GM10248 (cell line): ENCODE measurements around the gene FAM98C.

Experiments used
- CTCF ChIA-PET: fragments of 300-600 bp; sonication (Branson Sonifier 250); formaldehyde crosslinking; extraction: SDS; loops from one replicate; lab custom pipeline; 2021; ENCODE audit warnings: antibody characterized with exemption; lab: Yijun Ruan, JAX
- POLR2A ChIA-PET: fragments of 350-650 bp; sonication (Branson Sonifier 250); formaldehyde crosslinking; extraction: SDS; loops from one replicate; lab custom pipeline; 2020; ENCODE audit warnings: antibody characterized with exemption; lab: Yijun Ruan, JAX
- DNase-seq: peaks from one replicate; pipeline ENCODE4 v3.0.0; 2012; ENCODE audit errors: extremely low spot score
- TF ChIP-seq, protein P1 (sequence below): IDR thresholded peaks from 2 replicates; pipeline ENCODE4 v1.5.1; 2012; ENCODE audit warnings: mild to moderate bottlenecking, low read depth; ENCODE audit errors: extremely low read depth, missing control alignments, control extremely low read depth

The FAM98C gene

DNA sequence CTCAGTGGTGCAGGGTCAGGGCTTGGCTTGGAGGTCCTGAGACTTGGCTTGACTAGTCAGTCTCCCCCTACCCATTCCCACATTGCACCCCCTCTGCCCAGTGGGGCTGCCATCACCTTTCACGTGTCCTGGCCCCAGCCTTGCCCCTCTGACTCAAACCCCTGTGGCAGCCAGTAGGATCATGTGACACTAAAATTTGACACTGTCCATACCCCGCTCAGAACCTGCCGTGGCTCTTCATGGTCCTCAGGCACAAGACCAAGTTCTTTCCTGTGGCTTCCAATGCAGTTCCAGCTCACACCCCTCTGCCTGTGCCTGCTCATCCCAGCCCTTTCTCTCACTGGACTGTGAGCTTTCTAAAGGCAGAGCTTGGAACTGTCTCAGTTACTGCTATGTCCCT lies 26.3 kb upstream of the FAM98C start:
- TF ChIP-seq, protein P1, sequence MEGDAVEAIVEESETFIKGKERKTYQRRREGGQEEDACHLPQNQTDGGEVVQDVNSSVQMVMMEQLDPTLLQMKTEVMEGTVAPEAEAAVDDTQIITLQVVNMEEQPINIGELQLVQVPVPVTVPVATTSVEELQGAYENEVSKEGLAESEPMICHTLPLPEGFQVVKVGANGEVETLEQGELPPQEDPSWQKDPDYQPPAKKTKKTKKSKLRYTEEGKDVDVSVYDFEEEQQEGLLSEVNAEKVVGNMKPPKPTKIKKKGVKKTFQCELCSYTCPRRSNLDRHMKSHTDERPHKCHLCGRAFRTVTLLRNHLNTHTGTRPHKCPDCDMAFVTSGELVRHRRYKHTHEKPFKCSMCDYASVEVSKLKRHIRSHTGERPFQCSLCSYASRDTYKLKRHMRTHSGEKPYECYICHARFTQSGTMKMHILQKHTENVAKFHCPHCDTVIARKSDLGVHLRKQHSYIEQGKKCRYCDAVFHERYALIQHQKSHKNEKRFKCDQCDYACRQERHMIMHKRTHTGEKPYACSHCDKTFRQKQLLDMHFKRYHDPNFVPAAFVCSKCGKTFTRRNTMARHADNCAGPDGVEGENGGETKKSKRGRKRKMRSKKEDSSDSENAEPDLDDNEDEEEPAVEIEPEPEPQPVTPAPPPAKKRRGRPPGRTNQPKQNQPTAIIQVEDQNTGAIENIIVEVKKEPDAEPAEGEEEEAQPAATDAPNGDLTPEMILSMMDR = no peak
- POLR2A ChIA-PET = interaction anchor here (0.7 to 3.2 kb wide), 4 partner anchors 9 to 783 kb away, joined by 3 to 40 read pairs (median 6); partner anchors contain the start of genes GGN and SPRED3
- CTCF ChIA-PET = interaction anchor here (0.9 to 2.0 kb wide), 4 partner anchors 27 to 478 kb away, joined by 3 to 7 read pairs (median 4); partner anchors contain the start of gene FAM98C
- DNase-seq = no peak

DNA sequence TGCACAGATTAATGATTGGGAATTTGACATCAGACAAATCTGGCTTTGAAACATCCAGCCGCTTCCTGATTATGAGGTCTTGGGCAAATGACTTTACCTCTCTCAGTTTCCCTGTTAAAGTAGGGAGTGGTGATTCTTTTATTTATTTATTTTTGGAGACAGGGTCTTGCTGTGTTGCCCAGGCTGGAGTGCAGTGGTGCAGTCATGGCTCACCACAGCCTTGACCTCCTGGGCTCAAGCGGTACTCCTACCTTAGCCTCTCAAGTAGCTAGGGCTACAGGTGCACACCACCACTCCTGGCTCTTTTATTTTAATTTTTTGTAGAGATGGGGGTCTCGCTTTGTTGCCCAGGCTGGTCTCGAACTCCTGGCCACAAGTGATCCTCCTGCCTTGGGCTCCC lies 25.8 kb upstream of the FAM98C start:
- POLR2A ChIA-PET = interaction anchor here (0.7 to 1.0 kb wide), 2 partner anchors 28 to 121 kb away, joined by 3 read pairs; no protein-coding TSS in a partner anchor
- DNase-seq = no peak
- CTCF ChIA-PET = interaction anchor here (0.9 to 2.0 kb wide), 3 partner anchors 26 to 479 kb away, joined by 3 to 7 read pairs (median 4); partner anchors contain the start of gene FAM98C
- TF ChIP-seq, protein P1 = no peak

DNA sequence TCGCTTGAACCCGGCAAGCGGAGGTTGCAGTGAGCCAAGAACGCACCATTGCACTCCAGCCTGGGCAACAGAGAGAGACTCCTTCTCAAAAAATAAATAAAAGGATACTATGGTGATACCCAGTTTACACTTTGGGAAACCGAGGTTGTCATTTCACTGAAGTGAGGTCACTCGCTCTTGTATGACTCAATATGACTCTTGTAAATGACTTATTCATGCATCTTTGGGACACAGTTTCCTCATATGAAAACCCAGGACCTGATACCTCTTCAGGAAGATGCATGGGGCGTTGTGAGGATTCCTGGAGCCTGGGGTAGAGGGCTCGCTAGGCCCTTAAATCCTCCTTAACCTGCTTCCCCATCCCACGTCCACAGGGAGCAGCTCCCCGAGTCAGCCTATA lies 24.0 kb upstream of the FAM98C start:
- TF ChIP-seq, protein P1 = no peak
- POLR2A ChIA-PET = interaction anchor here (0.6 kb wide), 1 partner anchor 330 kb away, joined by 4 read pairs; no protein-coding TSS in a partner anchor
- CTCF ChIA-PET = no interaction called here
- DNase-seq = no peak

DNA sequence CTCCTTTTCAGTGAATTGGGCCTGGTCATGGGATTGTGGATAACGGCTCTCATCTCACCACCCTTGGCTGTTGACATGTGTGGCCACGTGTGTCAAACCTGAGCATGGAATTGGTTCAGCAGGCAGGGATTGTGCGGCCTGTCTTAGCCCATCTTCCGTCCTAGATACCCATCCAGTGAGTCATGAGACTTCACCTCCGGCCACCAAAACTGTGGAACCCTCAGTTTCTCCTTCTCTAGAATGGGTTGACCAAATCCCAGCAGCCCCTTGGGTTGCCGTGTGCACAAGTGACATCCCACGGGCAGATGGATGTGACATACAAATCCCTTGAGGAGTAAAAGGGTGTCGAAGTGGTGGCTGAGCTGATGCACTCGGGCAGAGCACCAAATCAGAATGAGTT lies 21.8 kb upstream of the FAM98C start:
- ChIA-PET POLR2A (interaction anchor here (2.2 kb wide), 1 partner anchor 22 kb away, joined by 5 read pairs; the partner anchor contains the start of gene FAM98C), CTCF (no interaction called here)
- DNase-seq = no peak
- TF ChIP-seq, protein P1 = no peak

DNA sequence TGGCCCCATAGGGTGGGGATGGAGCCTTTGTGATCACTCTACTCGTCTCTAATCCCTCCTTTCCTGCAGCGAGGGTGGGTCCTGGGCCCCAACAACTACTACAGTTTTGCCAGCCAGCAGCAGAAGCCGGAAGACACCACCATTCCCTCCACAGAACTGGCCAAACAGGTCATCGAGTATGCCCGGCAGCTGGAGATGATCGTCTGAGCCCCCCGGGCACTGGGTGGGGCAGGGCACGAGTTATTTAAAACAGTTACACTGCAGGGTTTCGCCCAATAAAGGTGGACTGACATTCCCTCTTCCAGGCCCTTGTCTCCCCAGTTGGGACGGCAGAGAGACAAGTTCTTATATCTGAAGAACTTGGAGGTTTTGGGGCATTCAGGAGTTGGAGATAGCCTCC lies 19.7 kb upstream of the FAM98C start:
- POLR2A ChIA-PET = no interaction called here
- no peak for DNase-seq
- TF ChIP-seq, protein P1 = no peak
- CTCF ChIA-PET = no interaction called here

DNA sequence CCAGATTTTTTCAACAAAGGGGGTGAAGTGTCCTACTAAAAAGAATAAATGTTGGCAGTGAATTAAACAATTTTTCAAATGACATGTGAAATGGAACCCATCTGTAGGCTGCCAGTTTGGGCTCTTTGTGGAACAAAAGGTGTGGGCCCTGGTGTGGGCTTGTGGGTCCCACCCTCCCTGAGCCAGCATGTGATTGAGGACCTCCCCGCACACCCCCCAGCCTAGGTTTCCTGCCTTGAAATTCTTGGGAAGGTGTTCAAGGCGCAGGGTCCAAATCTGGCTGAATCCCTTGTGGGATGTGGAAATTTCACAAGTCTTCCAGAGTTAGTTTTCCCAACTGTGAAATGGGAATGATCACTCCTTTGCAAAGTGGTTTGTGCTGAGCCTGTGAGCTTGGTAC lies 19.1 kb upstream of the FAM98C start:
- DNase-seq = no peak
- TF ChIP-seq, protein P1 = no peak
- CTCF ChIA-PET = interaction anchor here (1.0 to 2.6 kb wide), 2 partner anchors 9 kb away, joined by 3 to 8 read pairs; partner anchors contain the start of gene PSMD8
- POLR2A ChIA-PET = no interaction called here
